ENCODE results near the gene STPG3. TPM values are rescaled to one million over a fixed set of nuclear protein-coding genes. Genes with fewer than 3 reads are reported as not detected.

STPG3 gene
- total RNA-seq, 1 donor from 2014 or later: not detected

DNA sequence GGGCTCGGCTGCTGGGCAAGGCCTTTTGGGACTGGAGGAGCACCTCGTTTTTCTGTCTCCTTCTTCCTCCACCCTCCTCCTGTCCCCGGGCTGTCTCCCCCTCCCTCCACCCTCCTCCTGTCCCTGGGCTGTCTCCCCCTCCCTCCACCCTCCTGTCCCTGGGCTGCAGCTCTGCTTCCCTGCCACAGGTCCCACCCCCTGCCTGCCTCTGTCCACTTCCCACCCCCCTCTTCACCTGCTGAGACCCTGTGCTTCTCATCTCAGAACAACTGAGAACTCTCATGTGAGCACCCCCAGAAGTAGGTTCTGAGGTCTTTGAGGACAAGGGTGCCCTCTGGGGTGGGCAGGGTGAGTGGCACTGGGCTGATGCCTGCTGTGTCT is 20.6 kb downstream of the STPG3 start:
- TF ChIP-seq CTCF (IDR thresholded peaks at IDR 0.05; ENCODE audit: insufficient read depth, low read length, severe bottlenecking): no peak
- DNase-seq (ENCODE audit: low read depth) (no peak), FAIRE-seq (no peak)
- H3K36me3 ChIP-seq (ENCODE audit: control insufficient read depth, insufficient read depth, low read length): peaks cover 19% of the 10 kb centered on the region
- H3K27me3 ChIP-seq (ENCODE audit: control insufficient read depth, insufficient read depth, low read length): no peaks in the 10 kb centered on the region
- H3K4me3 ChIP-seq (ENCODE audit: low read depth, low read length): no peak overlapping the region

DNA sequence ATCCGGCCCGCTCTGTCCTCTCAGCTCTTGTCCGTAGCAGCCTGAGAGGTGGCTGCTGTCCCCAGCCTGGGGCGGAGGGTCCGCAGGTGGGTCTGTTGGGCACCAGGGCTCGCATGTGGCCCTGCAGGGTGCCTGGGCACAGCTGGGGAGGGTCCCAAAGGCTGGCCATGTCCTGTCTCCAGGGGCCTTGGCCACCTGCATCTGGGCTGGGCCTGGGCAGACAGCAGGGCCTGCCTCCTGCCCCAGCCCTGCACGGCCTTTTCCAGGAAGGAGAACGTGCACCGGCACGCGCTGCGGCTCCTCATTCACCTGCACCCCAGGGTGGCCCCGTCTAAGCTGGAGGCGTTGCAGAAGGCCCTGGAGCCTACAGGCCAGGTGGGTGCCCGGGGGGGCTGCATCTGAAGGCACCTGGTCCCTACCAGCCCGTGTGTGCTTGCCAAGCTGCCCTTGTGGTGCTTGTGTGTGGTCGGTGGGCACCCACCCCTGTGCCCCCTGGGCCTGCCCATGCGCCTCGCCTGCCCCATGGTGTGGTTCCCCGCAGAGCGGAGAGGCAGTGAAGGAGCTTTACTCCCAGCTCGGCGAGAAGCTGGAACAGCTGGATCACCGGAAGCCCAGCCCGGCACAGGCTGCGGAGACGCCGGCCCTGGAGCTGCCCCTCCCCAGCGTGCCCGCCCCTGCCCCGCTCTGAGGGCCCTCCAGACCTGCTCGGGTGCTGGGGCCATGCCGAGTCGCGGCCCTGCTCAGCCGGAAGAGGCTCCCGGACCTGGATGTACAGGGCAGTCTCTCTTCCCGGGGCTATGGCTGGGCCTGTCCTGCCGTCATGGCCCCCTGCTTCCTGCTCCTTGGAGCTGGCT is 21.4 kb downstream of the STPG3 start:
- no peak for TF ChIP-seq CTCF (IDR thresholded peaks at IDR 0.05; ENCODE audit: insufficient read depth, low read length, severe bottlenecking)
- Histone ChIP-seq H3K36me3 (ENCODE audit: control insufficient read depth, insufficient read depth, low read length) (peaks cover 15% of the 10 kb centered on the region), H3K4me3 (ENCODE audit: low read depth, low read length) (no peak overlapping the region), H3K27me3 (ENCODE audit: control insufficient read depth, insufficient read depth, low read length) (no peaks in the 10 kb centered on the region)
- FAIRE-seq: no peak
- no peak for DNase-seq (ENCODE audit: low read depth)

DNA sequence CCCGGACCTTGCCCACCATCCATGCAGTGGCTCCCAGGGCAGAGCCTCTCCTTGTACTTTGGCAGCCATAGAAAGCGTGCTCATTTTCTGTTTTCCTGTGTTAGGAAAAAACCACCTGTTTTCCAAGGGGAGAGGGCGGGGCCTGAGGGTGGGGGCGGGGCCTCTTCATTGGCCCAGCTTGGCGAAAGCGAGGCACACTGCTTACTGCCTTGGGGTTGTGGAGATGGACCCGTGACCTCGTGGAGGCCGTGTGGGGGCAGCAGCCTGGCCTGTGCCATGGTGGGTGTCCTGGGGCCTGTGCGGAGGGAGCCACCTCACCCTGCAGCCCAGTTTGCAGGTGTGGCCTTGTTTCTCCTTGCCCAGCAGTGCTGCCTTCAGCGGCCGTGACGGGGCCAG is 22.0 kb downstream of the STPG3 start:
- Histone ChIP-seq H3K36me3 (ENCODE audit: control insufficient read depth, insufficient read depth, low read length) (peaks cover 13% of the 10 kb centered on the region), H3K4me3 (ENCODE audit: low read depth, low read length) (no peak overlapping the region), H3K27me3 (ENCODE audit: control insufficient read depth, insufficient read depth, low read length) (no peaks in the 10 kb centered on the region)
- FAIRE-seq (no peak), DNase-seq (ENCODE audit: low read depth) (no peak)
- TF ChIP-seq CTCF (IDR thresholded peaks at IDR 0.05; ENCODE audit: insufficient read depth, low read length, severe bottlenecking): no peak

GRCh38 chr9:137273611-137274320 is 22.7 kb downstream of the STPG3 start:
- FAIRE-seq (peak; percentile 70), DNase-seq (ENCODE audit: low read depth) (peak; percentile 73)
- no peak for TF ChIP-seq CTCF (IDR thresholded peaks at IDR 0.05; ENCODE audit: insufficient read depth, low read length, severe bottlenecking)
- Histone ChIP-seq H3K36me3 (ENCODE audit: control insufficient read depth, insufficient read depth, low read length) (peaks cover 13% of the 10 kb centered on the region), H3K4me3 (ENCODE audit: low read depth, low read length) (no peak overlapping the region), H3K27me3 (ENCODE audit: control insufficient read depth, insufficient read depth, low read length) (no peaks in the 10 kb centered on the region)

GRCh38 chr9:137275203-137275587 is 24.1 kb downstream of the STPG3 start:
- FAIRE-seq (no peak), DNase-seq (ENCODE audit: low read depth) (no peak)
- TF ChIP-seq CTCF (IDR thresholded peaks at IDR 0.05; ENCODE audit: insufficient read depth, low read length, severe bottlenecking): no peak
- peaks cover 21% of the 10 kb centered on the region for H3K36me3 ChIP-seq (ENCODE audit: control insufficient read depth, insufficient read depth, low read length)
- no peaks in the 10 kb centered on the region for H3K27me3 ChIP-seq (ENCODE audit: control insufficient read depth, insufficient read depth, low read length)
- H3K4me3 ChIP-seq (ENCODE audit: low read depth, low read length): no peak overlapping the region

Data from bronchial epithelial cell (primary cell).